Vagina (tissue), 2 donors: ENCODE measurements around the gene RFXAP. TPM values are rescaled to one million over a fixed set of nuclear protein-coding genes. Genes with fewer than 3 reads are reported as not detected.

Experiments used
- DNase-seq, 2 donors: peaks; one replicate each; pipeline ENCODE4 v3.0.0-alpha.2; 2017; ENCODE audit errors: extremely low spot score in 2 of 2
- H3K27ac ChIP-seq: fragments of 200-600 bp; sonication (generic); one replicate; pipeline ENCODE4 v1.5.1; 2019
- H3K27me3 ChIP-seq: fragments of 200-600 bp; sonication (generic); one replicate; pipeline ENCODE4 v1.5.1; 2019
- H3K36me3 ChIP-seq, 2 donors: fragments of 200-600 bp; sonication (generic); one replicate each; pipeline ENCODE4 v1.5.1; 2017 to 2019
- H3K4me1 ChIP-seq: fragments of 200-600 bp; sonication (generic); one replicate; pipeline ENCODE4 v1.5.1; 2019
- H3K4me3 ChIP-seq, 2 donors: fragments of 200-600 bp; sonication (generic); 1 replicate in 1 of 2; 2 replicates in 1 of 2; pipeline ENCODE4 v1.5.1; 2016 to 2019
- H3K9me3 ChIP-seq: fragments of 200-600 bp; sonication (generic); one replicate; pipeline ENCODE4 v1.5.1; 2019
- POLR2A ChIP-seq, 2 donors: fragments of 450-650 bp; IDR thresholded peaks; one replicate each; pipeline ENCODE4 v1.6.1; 2017; ENCODE audit warnings: antibody characterized with exemption in 2 of 2, mild to moderate bottlenecking in 2 of 2, moderate library complexity in 2 of 2
- POLR2AphosphoS5 ChIP-seq, 2 donors: sonication (generic); formaldehyde crosslinking; IDR thresholded peaks; one replicate each; pipeline ENCODE4 v1.9.0; 2017; ENCODE audit warnings: antibody characterized with exemption in 2 of 2, mild to moderate bottlenecking in 2 of 2, low read depth in 1 of 2; ENCODE audit not compliant: insufficient read depth in 1 of 2
- intact Hi-C: fragments of 100-400 bp; cut with DNase I; formaldehyde crosslinking; loops from one replicate; pipeline ENCODE4 v1.15.1; 2023
- total RNA-seq: library from RNA; depleted of rRNA; stranded (reverse); fragments of >200 nt; gene quantifications from one replicate; pipeline ENCODE4 v1.2.3, GENCODE V29; 2016
- TF ChIP-seq, protein P1 (sequence below), 3 experiments: fragments of 450-650 bp in 2 of 3; fragments of 200-600 bp in 1 of 3; sonication (generic) in 1 of 3; IDR thresholded peaks; one replicate each; pipeline ENCODE4 v1.5.1; 2017 to 2019; ENCODE audit warnings: antibody characterized with exemption in 3 of 3, mild to moderate bottlenecking in 2 of 3, moderate library complexity in 2 of 3

RFXAP gene
- total RNA-seq, 1 donor from 2014 or later = 7.4 TPM

DNA sequence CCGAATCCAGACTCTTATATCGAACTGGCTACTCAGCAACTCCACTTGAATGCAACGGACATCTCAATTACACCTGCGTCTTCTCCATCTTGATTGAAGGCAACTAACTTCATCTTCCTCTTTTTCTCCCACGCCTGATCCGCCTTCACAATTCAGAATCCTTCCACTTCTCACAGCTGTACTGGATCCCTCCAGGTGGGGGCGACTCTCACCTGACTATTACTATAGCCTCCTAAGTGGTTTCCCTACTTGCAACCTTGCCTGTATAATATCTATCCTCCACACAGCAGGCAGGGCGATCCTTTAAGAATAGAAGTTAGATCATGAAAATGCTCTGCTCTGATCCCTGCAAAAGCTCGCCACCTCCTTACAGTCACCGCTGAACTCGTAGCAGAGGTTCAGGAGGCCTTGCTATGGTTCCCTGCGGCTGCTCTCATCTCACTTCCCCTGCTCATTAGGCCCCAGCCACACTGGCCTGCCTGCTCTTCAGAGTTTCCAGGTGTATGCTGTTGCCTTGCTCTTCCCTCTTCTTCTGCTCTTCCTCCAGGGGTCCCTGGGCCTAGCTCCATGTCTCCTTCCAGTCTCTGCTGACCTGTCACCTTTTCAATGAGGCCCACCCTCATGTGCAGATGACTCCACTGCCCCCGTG lies 31.9 kb downstream of the RFXAP start:
- TF ChIP-seq, protein P1, sequence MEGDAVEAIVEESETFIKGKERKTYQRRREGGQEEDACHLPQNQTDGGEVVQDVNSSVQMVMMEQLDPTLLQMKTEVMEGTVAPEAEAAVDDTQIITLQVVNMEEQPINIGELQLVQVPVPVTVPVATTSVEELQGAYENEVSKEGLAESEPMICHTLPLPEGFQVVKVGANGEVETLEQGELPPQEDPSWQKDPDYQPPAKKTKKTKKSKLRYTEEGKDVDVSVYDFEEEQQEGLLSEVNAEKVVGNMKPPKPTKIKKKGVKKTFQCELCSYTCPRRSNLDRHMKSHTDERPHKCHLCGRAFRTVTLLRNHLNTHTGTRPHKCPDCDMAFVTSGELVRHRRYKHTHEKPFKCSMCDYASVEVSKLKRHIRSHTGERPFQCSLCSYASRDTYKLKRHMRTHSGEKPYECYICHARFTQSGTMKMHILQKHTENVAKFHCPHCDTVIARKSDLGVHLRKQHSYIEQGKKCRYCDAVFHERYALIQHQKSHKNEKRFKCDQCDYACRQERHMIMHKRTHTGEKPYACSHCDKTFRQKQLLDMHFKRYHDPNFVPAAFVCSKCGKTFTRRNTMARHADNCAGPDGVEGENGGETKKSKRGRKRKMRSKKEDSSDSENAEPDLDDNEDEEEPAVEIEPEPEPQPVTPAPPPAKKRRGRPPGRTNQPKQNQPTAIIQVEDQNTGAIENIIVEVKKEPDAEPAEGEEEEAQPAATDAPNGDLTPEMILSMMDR (IDR thresholded peaks at IDR 0.05) = no peak
- TF ChIP-seq POLR2AphosphoS5 (IDR thresholded peaks at IDR 0.05; ENCODE audit: insufficient read depth in 1 of 2, low read depth in 1 of 2) (no peak), POLR2A (IDR thresholded peaks at IDR 0.05) (no peak)
- Histone ChIP-seq H3K27ac (no peak overlapping the region), H3K4me3 (no peak overlapping the region), H3K4me1 (no peaks in the 10 kb centered on the region), H3K36me3 (no peaks in the 10 kb centered on the region), H3K27me3 (no peaks in the 10 kb centered on the region), H3K9me3 (no peaks in the 10 kb centered on the region)
- no peak for DNase-seq
- intact Hi-C loops = no loop called here

DNA sequence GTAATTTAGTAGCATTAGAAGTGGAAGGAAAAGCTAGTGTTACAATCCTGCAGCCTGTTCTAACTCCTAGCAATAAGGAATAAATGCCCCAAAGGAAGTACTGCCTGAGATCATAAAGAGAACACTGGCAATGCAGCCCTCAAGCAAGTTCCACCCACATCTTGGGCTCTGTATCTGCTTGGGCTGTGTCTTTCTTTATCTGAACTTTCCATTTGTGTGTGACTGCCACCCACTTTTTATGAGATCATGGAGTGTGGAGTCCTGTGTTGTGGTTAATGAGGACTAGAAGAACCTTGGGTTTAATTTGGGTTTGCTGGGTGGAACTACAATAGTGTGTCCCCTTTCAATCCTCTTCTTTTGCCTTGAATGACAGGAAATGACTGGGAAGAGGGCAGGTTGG lies 38.2 kb downstream of the RFXAP start:
- Histone ChIP-seq H3K36me3 (no peaks in the 10 kb centered on the region), H3K27me3 (no peaks in the 10 kb centered on the region), H3K27ac (no peak overlapping the region), H3K4me3 (no peak overlapping the region), H3K9me3 (no peaks in the 10 kb centered on the region), H3K4me1 (no peaks in the 10 kb centered on the region)
- TF ChIP-seq, protein P1 (IDR thresholded peaks at IDR 0.05) = no peak
- TF ChIP-seq POLR2AphosphoS5 (IDR thresholded peaks at IDR 0.05; ENCODE audit: insufficient read depth in 1 of 2, low read depth in 1 of 2) = no peak
- no peak for TF ChIP-seq POLR2A (IDR thresholded peaks at IDR 0.05)
- DNase-seq = no peak
- intact Hi-C loops = loop anchor here (5.0 kb wide), 1 partner anchor 125 kb away; no protein-coding TSS in a partner anchor

DNA sequence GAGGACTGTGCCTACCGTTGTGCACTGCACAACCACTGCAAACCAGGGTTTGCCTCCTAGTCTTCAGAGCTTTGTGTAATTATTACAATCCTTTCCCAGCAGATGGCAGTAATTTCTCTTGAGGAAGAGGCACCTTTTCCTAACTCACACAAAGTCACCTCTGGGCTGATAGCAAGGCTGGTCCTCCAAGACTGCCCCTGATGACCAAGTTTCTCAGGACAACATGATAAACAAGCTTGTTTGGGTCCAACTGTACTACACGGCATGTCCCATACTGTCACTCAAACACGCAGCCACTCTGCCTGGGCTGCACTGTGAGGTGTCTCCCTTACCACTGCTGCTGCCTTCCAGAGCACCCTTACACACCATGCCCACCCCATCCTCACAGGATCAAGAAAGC lies 39.3 kb downstream of the RFXAP start:
- no peaks in the 10 kb centered on the region for H3K9me3 ChIP-seq
- no peaks in the 10 kb centered on the region for H3K36me3 ChIP-seq
- no peak overlapping the region for H3K4me3 ChIP-seq
- intact Hi-C loops = loop anchor here (5.0 kb wide), 1 partner anchor 124 kb away; no protein-coding TSS in a partner anchor
- H3K27ac ChIP-seq = no peak overlapping the region
- no peak for TF ChIP-seq POLR2A (IDR thresholded peaks at IDR 0.05)
- TF ChIP-seq, protein P1 (IDR thresholded peaks at IDR 0.05) = peak; percentile 9 to 42 (median 12)
- H3K4me1 ChIP-seq = no peaks in the 10 kb centered on the region
- DNase-seq = no peak
- H3K27me3 ChIP-seq = no peaks in the 10 kb centered on the region

DNA sequence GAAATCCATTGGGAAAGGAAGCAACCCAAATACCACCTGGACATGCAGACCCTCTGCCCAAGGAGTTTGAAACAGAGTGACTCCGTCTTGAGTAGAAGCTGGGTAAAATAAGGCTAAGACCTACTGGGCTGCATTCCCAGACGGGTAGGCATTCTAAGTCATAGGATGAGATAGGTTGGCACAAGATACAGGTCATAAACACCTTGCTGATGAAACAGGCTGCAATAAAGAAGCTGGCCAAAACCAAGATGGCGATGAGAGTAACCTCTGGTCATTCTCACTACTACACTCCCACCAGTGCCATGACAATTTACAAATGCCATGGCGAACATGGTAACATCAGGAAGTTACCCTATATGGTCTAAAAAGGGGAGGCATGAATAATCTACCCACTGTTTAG lies 40.2 kb downstream of the RFXAP start:
- intact Hi-C loops = loop anchor here (5.0 kb wide), 1 partner anchor 123 kb away; no protein-coding TSS in a partner anchor
- H3K4me1 ChIP-seq = no peaks in the 10 kb centered on the region
- no peak for DNase-seq
- no peak overlapping the region for H3K4me3 ChIP-seq
- no peaks in the 10 kb centered on the region for H3K9me3 ChIP-seq
- H3K27me3 ChIP-seq = no peaks in the 10 kb centered on the region
- H3K36me3 ChIP-seq = no peaks in the 10 kb centered on the region
- no peak overlapping the region for H3K27ac ChIP-seq
- TF ChIP-seq POLR2A (IDR thresholded peaks at IDR 0.05) (no peak), POLR2AphosphoS5 (IDR thresholded peaks at IDR 0.05; ENCODE audit: insufficient read depth in 1 of 2, low read depth in 1 of 2) (no peak)
- TF ChIP-seq, protein P1 (IDR thresholded peaks at IDR 0.05) = no peak

DNA sequence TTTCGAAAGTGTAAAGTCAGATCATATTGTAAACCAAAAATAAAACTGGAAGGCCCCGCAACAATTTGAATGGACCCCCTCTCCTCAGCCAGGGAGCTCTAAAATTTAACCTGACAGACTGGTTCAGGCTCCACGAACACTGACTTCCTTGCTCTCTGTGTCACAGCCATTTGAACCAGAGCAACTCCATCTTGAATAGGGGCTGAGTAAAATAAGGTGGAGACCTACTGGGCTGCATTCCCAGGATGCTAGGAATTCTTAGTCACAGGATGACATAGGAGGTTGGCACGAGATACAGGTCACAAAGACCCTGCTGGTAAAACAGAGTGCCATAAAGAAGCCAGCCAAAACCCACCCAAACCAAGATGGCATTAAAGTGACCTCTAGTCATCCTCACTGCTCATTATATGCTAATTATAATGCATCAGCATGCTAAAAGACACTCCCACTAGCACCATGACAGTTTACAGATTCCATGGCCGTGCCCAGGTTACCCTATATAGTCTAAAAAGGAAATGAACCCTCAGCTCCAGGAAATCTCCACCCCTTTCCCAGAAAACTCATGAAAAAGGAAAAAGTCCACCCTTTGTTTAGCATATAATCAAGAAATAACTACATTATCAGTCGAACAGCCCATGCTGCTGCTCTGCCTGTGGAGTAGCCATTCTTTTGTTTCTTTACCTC lies 43.1 kb downstream of the RFXAP start:
- intact Hi-C loops = no loop called here
- H3K36me3 ChIP-seq = no peaks in the 10 kb centered on the region
- no peak for DNase-seq
- H3K4me3 ChIP-seq = no peak overlapping the region
- no peak for TF ChIP-seq POLR2AphosphoS5 (IDR thresholded peaks at IDR 0.05; ENCODE audit: insufficient read depth in 1 of 2, low read depth in 1 of 2)
- no peak for TF ChIP-seq POLR2A (IDR thresholded peaks at IDR 0.05)
- TF ChIP-seq, protein P1 (IDR thresholded peaks at IDR 0.05) = no peak
- no peaks in the 10 kb centered on the region for H3K27me3 ChIP-seq
- no peaks in the 10 kb centered on the region for H3K9me3 ChIP-seq
- no peak overlapping the region for H3K27ac ChIP-seq
- no peaks in the 10 kb centered on the region for H3K4me1 ChIP-seq
